HG03342 (cell line): Measurements from ENCODE around the gene GSG1L.
"Not testable (repeated sequence)": the region's sequence is repeated elsewhere in the genome, so short reads cannot be mapped to it uniquely, and the experiment has no call there.

Source experiments
- ATAC-seq: cut with Tn5 transposase; IDR thresholded peaks from one replicate; pipeline ENCODE4 v1.9.1; 2021; ENCODE audit warnings: mild to moderate bottlenecking, moderate library complexity; ENCODE audit not compliant: unreplicated experiment

Gene GSG1L

GRCh38 chr16:27762441-27762840, 301.1 kb downstream of the GSG1L start:
- no peak for ATAC-seq

GRCh38 chr16:27761816-27762215, 301.7 kb downstream of the GSG1L start:
- ATAC-seq = no peak

GRCh38 chr16:27760789-27761176, 302.7 kb downstream of the GSG1L start:
- ATAC-seq = no peak

GRCh38 chr16:27759967-27760788, 303.3 kb downstream of the GSG1L start:
- no peak for ATAC-seq

DNA sequence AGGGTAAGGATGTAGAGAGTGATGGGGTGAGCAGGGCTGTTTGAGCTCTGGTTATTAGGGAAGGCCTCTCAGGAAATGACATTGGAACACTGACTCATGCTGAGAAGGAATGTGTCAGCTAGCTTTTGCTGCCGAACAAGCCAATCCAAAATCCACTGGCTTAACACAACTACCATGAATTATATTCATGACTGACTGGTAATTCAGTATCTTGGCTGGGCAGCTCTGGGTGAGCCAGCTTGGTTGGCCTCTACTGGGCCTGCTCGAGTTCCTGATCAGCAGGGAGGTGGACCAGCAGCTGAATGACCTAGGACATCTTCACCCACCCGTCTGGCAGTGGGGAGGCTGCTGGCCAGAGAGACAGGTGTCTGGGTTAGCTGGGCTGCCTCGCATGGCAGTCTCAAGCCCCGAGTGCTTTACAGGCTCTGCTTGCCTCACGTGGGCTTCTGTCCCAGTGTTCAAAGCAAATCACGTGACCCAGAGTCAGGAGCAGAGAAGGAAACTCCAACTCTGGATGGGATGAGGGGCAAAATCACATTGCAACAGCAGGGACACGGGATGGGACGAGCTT, 304.1 kb downstream of the GSG1L start:
- no peak for ATAC-seq

DNA sequence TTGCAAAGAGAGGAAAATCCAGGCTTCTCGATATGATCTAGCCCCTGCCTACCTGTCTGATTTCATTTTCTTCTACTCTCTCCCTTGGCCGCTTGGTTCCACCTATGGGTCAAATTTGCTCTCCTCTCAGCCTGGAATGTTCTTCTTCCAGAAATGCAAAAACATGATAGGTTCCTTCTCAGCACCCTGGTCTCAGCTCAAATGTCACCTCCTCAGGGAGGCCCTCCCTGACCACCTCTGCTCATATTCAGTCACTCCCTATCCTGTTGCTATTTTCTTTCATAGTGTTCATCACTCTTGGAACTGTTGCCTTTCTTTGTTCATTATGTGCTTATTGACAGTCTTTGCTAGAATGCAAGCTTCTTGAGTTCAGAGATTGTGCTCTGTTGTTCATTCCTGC, 305.0 kb downstream of the GSG1L start:
- no peak for ATAC-seq

GRCh38 chr16:27756206-27756970, 307.1 kb downstream of the GSG1L start:
- no peak for ATAC-seq

GRCh38 chr16:27754788-27755690, 308.5 kb downstream of the GSG1L start:
- ATAC-seq = no peak

DNA sequence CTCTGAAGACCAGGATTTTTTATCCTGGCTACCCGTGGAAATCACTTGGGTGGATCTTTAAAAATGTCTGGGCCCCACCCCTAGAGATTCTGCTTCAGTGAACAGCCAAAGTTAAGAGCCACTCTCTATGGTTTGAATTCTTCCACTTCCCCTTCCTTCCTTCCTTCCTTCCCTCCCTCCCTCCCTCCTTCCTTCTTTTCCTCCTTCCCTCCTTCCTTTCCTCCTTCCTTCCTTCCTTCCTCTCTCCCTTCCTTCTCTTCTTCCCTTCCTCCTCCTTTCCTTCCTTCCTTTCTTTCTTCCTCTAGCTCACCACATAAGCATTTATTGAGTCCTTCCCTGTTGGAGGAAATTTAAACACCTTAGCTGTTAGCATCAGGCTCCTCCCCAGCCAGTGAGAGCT, 310.0 kb downstream of the GSG1L start:
- ATAC-seq = no peak

- ATAC-seq = no peak
Measured at GRCh38 chr16:27752241-27752640, 311.3 kb downstream of the GSG1L start.

GRCh38 chr16:27751676-27752075, 311.8 kb downstream of the GSG1L start:
- no peak for ATAC-seq

GRCh38 chr16:27751233-27751632, 312.3 kb downstream of the GSG1L start:
- no peak for ATAC-seq

DNA sequence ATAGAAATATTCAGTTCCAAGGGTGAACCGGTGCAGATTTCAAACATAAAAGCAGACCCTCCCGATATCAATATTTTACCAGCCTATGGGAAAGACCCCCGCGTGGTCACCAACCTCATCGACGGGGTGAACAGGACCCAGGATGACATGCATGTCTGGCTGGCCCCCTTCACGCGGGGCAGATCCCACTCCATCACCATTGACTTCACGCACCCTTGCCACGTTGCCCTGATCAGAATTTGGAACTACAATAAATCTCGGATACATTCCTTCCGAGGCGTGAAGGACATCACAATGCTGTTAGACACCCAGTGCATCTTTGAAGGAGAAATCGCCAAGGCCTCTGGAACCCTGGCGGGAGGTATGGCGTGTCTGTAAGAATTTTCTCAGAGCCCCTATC, 313.6 kb downstream of the GSG1L start:
- no peak for ATAC-seq

DNA sequence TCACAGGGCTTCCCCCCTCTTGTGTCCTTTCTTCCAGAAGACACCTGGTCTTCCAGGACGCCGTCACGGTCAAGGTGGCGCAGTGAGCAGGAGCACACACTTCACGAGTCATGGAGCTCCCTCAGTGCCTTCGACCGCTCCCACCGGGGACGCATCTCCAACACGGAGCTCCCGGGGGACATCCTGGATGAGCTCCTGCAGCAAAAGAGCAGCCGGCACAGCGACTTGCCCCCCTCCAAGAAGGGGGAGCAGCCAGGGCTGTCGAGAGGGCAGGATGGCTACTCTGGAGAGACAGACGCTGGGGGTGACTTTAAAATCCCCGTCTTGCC, 314.0 kb downstream of the GSG1L start:
- ATAC-seq = no peak

- ATAC-seq = no peak
Measured at GRCh38 chr16:27748868-27749546, 314.5 kb downstream of the GSG1L start.

- ATAC-seq = no peak
Measured at GRCh38 chr16:27747946-27748345, 315.6 kb downstream of the GSG1L start.

- no peak for ATAC-seq
Measured at GRCh38 chr16:27746076-27746855, 317.2 kb downstream of the GSG1L start.

GRCh38 chr16:27745348-27745747, 318.2 kb downstream of the GSG1L start:
- no peak for ATAC-seq

DNA sequence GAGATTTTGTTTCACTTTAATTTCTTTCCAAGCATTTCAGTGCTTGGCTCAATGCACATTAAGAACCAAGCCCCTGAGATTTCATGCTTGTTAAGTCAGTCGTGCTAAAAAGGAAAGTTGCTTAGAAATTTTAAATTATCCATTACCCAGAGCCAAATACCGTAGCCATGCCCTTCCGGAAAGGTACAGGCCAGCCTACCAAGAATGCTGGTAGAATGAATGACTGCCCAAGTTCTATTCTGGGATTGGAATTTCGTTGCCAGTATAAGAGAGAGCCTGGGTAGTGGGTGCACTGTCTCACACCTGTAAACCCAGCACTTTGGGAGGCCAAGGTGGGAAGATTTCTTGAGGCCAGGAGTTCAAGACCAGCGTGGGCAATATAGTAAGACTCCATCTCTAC, 319.6 kb downstream of the GSG1L start:
- no peak for ATAC-seq

DNA sequence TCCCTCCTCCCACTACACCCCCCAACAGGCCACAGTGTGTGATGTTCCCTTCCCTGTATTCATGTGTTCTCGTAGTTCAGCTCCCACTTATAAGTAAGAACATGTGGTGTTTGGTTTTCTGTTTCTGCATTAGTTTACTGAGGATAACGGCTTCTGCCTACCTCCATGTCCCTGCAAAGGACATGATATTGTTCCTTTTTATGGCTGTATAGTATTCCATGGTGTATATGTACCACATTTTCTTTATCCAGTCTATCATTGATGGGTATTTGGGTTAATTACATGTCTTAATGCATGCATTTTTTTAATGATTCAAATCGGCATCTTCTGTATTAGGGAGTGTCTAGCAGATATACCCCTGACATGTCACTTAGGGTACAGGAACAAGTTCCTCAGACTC, 320.5 kb downstream of the GSG1L start:
- not testable (repeated sequence) for ATAC-seq
